Stomach smooth muscle (tissue), 2 donors: ENCODE results near the gene TAAR9.

Source experiments
- H3K27ac ChIP-seq: one replicate; pipeline ENCODE4 v1.7.0; 2013; ENCODE audit warnings: mild to moderate bottlenecking, low read length, inconsistent platforms
- H3K27me3 ChIP-seq, 2 donors: one replicate each; pipeline ENCODE4 v1.7.0; 2013; ENCODE audit warnings: low read length in 2 of 2; ENCODE audit not compliant: insufficient read depth in 2 of 2, control insufficient read depth in 1 of 2
- H3K36me3 ChIP-seq, 2 donors: one replicate each; pipeline ENCODE4 v1.7.0; 2013; ENCODE audit warnings: low read length in 2 of 2; ENCODE audit not compliant: control insufficient read depth in 2 of 2, insufficient read depth in 2 of 2
- H3K4me1 ChIP-seq: one replicate; pipeline ENCODE4 v1.7.0; 2013; ENCODE audit warnings: low read length; ENCODE audit not compliant: control insufficient read depth, insufficient read depth
- H3K4me3 ChIP-seq, 2 donors: one replicate each; pipeline ENCODE4 v1.7.0; 2013; ENCODE audit warnings: low read length in 2 of 2
- H3K9ac ChIP-seq, 2 donors: one replicate each; pipeline ENCODE4 v1.7.0; 2013; ENCODE audit warnings: low read length in 2 of 2, mild to moderate bottlenecking in 1 of 2
- H3K9me3 ChIP-seq, 2 donors: one replicate each; pipeline ENCODE4 v1.7.0; 2013; ENCODE audit warnings: low read length in 2 of 2; ENCODE audit not compliant: control insufficient read depth in 2 of 2
- donor health status: healthy.
- donor health status: Pancreatic carcinoma.

Gene TAAR9, protein sequence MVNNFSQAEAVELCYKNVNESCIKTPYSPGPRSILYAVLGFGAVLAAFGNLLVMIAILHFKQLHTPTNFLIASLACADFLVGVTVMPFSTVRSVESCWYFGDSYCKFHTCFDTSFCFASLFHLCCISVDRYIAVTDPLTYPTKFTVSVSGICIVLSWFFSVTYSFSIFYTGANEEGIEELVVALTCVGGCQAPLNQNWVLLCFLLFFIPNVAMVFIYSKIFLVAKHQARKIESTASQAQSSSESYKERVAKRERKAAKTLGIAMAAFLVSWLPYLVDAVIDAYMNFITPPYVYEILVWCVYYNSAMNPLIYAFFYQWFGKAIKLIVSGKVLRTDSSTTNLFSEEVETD

DNA sequence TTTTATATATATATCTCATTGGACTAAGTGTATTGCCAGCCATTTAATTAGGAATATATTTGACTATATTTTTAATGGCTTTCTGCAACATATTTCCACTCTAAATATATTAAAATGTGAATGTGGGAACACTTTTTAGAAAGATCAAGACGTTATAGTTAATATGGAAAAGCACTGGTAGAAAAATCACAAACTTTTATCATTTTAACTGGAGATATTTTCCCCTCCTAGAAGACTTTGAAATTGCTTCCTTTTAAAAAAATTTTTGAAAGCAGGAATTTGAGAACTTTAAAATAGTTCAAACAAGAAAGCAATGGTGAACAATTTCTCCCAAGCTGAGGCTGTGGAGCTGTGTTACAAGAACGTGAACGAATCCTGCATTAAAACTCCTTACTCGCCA is at the start of gene TAAR9:
TSS of gene TAAR9 (plus strand) at position 301 of the 400 bp plus-strand sequence. CDS start at position 314, 13 bp downstream.
- Histone ChIP-seq H3K9ac (no peak within 1 kb of the TSS), H3K27ac (no peak within 1 kb of the TSS), H3K36me3 (no peaks in the 10 kb centered on the region), H3K4me3 (no peak within 1 kb of the TSS), H3K27me3 (no peaks in the 10 kb centered on the region), H3K9me3 (no peaks in the 10 kb centered on the region), H3K4me1 (no peaks in the 10 kb centered on the region)

DNA sequence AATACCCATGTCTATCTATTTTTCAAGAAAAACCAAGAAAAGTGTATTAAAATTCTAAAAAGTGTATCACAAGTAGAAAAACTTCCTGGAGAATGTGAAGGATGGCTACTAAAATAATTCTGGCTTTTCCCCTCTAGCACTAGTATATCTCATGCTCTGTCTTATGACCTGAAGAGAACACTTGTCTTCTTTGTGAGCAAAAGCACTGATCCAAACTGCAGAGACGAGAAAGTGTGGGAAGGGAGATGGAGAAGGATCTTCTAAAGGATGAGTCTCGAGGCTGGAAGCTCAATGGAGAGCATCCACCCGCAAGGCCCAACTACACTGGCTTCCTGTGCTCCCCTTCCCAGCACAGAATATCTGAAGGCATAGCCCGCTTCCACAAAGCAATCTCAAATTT is 48.7 kb upstream of the TAAR9 start:
- no peak overlapping the region for H3K9ac ChIP-seq
- H3K36me3 ChIP-seq, result no peaks in the 10 kb centered on the region
- H3K4me3 ChIP-seq, result no peak overlapping the region
- no peak overlapping the region for H3K27ac ChIP-seq
- no peaks in the 10 kb centered on the region for H3K9me3 ChIP-seq
- H3K27me3 ChIP-seq, result no peaks in the 10 kb centered on the region
- H3K4me1 ChIP-seq, result peaks cover 4% of the 10 kb centered on the region

DNA sequence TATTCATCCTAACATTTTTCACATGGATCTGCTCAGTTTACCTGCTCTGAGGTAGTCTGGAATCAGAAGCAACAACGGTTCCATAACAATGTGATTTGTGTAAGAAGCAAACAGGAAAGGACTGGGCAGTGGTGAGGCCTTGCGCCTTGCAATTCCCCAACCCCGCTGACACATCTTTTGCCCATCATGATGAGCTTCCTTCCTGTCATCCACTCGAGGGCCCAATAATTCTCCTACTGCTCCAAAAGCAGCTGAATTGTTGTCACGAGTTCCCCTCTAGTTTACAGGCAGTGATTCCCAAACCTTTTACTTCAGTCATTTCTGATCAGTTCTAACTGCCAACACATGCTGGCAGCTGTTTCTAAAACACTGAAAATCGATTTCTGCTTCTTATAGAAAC is 48.1 kb upstream of the TAAR9 start:
- no peak overlapping the region for H3K9ac ChIP-seq
- H3K4me1 ChIP-seq, result peaks cover 4% of the 10 kb centered on the region
- H3K27me3 ChIP-seq, result no peaks in the 10 kb centered on the region
- H3K4me3 ChIP-seq, result no peak overlapping the region
- H3K36me3 ChIP-seq, result no peaks in the 10 kb centered on the region
- no peaks in the 10 kb centered on the region for H3K9me3 ChIP-seq
- no peak overlapping the region for H3K27ac ChIP-seq

DNA sequence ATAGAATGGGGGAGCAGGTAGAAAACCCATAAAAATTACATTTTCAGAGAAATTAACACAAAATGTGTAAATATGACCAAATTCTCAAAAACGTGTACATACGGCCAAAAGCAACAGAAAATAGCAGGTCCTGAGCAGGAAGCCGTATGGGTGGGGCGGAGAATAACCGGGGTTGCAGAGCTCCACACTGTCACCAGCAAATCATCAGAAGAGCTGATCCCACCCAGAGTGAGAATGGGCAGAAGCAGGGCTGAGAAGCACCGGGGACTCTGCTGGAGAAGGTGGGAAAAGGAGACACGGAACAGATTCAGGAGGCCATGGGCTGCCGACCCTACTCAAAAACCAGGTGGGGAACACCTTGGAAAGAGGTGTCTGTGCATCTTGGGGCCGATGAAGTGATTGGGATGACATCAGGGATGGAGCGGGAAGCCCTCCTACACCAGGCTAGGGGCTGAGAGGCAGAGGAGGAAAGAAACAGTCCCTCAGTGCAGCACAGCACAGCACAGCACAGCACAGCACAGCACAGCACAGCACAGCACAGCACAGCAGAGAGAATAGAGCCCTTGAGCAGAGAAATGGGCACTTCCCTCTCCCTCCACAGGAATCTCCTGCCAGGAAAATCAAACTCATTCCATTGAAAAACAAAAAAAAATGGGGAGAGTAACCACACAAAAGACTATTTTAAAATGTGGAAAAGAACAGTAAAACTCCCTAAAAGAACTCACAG is 47.4 kb upstream of the TAAR9 start:
- no peak overlapping the region for H3K4me3 ChIP-seq
- no peak overlapping the region for H3K9ac ChIP-seq
- H3K9me3 ChIP-seq, result no peaks in the 10 kb centered on the region
- H3K4me1 ChIP-seq, result peaks cover 4% of the 10 kb centered on the region
- H3K27me3 ChIP-seq, result no peaks in the 10 kb centered on the region
- no peaks in the 10 kb centered on the region for H3K36me3 ChIP-seq
- H3K27ac ChIP-seq, result no peak overlapping the region

DNA sequence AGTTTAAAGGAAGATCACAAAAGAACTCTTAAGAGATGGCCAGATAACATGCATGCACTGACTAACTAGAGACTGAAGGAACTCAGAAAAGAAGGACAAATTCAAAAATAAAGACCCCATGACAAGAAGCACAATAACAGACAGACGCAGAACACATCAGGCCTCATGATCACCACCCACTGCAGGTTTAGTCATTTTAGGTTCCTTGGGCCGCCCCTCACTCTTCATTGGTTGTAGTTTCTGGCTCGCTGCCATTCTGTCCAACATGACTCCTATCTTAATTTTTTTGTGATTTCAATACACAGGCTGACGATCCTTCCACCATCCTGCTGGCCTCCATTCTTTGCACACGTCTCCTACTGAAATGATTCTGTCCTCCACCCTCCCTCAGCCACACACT is 46.8 kb upstream of the TAAR9 start:
- Histone ChIP-seq H3K27me3 (no peaks in the 10 kb centered on the region), H3K4me1 (peaks cover 4% of the 10 kb centered on the region), H3K36me3 (no peaks in the 10 kb centered on the region), H3K9me3 (no peaks in the 10 kb centered on the region), H3K4me3 (no peak overlapping the region), H3K9ac (no peak overlapping the region), H3K27ac (no peak overlapping the region)

DNA sequence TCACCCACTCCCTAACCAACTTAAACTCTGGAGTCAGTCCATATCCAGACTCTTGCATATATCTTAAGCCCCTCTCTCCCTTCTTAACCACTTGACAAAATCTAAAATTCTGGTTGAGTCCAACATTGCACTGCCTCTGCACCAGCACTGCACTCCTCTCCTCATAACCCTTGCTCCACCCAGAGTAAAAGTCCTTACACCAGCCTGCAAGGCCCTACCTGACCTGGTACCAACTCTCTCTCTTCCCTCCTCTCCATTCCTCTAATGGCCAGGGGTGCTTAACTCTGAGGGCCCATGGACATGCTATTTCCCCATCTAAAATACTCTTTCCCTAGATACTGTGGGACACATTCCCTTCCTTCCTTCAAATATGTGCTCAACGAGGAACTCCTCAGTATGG is 46.2 kb upstream of the TAAR9 start:
- no peaks in the 10 kb centered on the region for H3K9me3 ChIP-seq
- H3K4me3 ChIP-seq, result no peak overlapping the region
- H3K27ac ChIP-seq, result no peak overlapping the region
- no peaks in the 10 kb centered on the region for H3K27me3 ChIP-seq
- no peak overlapping the region for H3K9ac ChIP-seq
- no peaks in the 10 kb centered on the region for H3K36me3 ChIP-seq
- peaks cover 4% of the 10 kb centered on the region for H3K4me1 ChIP-seq

DNA sequence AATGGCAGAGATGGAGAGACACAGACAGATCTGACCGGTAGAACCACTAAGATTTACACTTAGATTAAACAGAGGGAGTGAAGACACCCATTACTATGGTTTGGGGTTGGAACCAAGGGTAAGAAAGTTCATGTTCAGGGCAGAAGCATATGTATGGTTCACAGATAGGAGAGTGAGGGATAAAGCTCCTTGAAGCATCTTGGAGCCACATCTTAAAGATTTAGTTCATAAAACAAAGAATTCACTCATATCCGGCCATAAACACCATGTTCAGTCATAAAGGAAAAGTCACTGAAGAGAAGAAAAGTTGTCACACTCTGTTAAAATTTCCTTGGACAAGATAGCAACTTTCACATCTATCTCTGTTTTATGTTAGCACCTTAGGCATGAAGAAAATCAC is 43.1 kb upstream of the TAAR9 start:
- no peak overlapping the region for H3K4me3 ChIP-seq
- peaks cover 4% of the 10 kb centered on the region for H3K4me1 ChIP-seq
- H3K36me3 ChIP-seq, result peaks cover 4 to 7% of the 10 kb centered on the region in 2 donors
- no peak overlapping the region for H3K27ac ChIP-seq
- H3K27me3 ChIP-seq, result no peaks in the 10 kb centered on the region
- H3K9ac ChIP-seq, result no peak overlapping the region
- no peaks in the 10 kb centered on the region for H3K9me3 ChIP-seq

DNA sequence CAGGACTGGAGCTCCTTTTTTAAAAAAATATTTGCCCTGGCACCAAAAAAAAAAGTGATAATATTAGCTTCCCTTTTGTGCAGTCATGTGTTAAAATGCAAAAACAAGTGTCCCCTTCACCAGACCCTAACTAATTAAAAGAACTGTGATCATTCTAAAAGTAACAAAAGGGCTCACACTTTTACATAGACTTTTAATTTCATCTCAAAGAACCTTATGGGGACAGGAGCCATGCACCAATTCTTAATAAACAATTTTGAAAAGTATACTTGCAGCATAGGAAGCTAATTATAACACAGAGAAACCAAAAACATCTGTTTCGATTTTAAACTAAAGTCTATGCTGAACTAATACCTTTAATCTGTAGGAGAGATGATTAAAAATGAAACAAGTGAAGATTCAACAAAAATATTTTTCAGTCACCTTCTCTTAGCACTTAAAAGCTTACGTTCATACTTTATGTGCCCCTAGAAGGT is 42.4 kb upstream of the TAAR9 start:
- no peaks in the 10 kb centered on the region for H3K9me3 ChIP-seq
- H3K4me1 ChIP-seq, result peaks cover 4% of the 10 kb centered on the region
- no peak overlapping the region for H3K4me3 ChIP-seq
- no peak overlapping the region for H3K9ac ChIP-seq
- no peak overlapping the region for H3K27ac ChIP-seq
- H3K36me3 ChIP-seq, result peaks cover 5 to 7% of the 10 kb centered on the region in 2 donors
- no peaks in the 10 kb centered on the region for H3K27me3 ChIP-seq

DNA sequence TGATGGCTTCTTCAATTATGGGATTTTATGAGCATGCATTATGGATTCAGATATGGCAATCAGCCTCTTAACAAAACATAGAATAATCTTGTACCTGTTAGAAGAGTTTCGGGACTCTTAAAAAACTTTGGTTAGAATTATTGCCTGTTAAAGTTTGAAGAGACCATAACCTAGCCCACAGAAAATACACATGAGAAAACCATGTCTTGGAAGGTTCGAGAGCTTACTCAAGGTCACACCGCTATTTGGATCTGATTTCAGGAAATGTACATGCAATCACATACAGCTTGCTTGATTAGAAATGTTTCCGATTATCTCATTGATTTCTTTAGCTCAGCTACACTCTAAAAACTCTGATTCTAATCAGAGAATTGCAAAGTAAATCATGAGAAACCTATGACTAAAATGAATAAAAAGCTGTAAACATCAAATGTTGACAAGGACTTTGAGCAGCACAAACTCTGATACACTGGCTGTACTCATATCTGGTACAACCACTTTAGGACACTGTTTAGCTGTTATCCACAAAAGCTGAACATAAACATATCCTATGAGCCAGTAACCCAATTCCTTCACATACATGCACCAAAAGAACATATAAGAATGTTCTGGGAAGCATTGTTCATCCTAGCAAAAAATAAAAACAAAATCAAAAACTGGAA is 41.4 kb upstream of the TAAR9 start:
- H3K9me3 ChIP-seq, result no peaks in the 10 kb centered on the region
- peaks cover 10 to 11% of the 10 kb centered on the region in 2 donors for H3K36me3 ChIP-seq
- H3K4me1 ChIP-seq, result peaks cover 2% of the 10 kb centered on the region
- H3K4me3 ChIP-seq, result no peak overlapping the region
- H3K27me3 ChIP-seq, result no peaks in the 10 kb centered on the region
- H3K27ac ChIP-seq, result no peak overlapping the region
- H3K9ac ChIP-seq, result no peak overlapping the region

DNA sequence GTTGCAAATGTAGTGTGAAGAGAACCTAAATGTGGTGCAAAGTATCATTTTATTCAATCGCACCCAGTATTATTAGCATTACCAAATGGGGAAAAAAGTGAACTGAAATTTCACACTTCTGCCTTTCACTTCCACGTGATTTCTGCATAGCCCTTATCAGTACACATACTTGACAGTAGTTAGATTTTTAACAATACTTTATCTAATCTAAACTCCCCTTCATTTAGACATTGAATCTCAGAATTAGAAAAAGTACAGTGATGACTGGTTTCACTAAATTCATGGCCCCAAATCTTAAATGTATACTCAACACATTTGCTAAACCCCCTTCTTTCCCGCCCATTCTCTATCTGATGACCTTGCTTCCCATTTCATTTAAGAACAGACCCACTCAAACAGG is 39.4 kb upstream of the TAAR9 start:
- no peaks in the 10 kb centered on the region for H3K27me3 ChIP-seq
- H3K27ac ChIP-seq, result no peak overlapping the region
- H3K36me3 ChIP-seq, result peaks cover 11 to 14% of the 10 kb centered on the region in 2 donors
- H3K4me3 ChIP-seq, result no peak overlapping the region
- no peaks in the 10 kb centered on the region for H3K4me1 ChIP-seq
- H3K9me3 ChIP-seq, result no peaks in the 10 kb centered on the region
- no peak overlapping the region for H3K9ac ChIP-seq
